HTR-8/SVneo (cell line): ENCODE results near the gene HFM1.
"Not testable (repeated sequence)": the region's sequence is repeated elsewhere in the genome, so short reads cannot be mapped to it uniquely, and the experiment has no call there.

ENCODE experiments used
- DNase-seq: peaks from one replicate; pipeline ENCODE4 v3.0.0; 2011; ENCODE audit warnings: low spot score, mixed read lengths; ENCODE audit not compliant: insufficient read length
- FAIRE-seq: peaks from 2 replicates; lab custom pipeline; 2011; peaks lifted over from hg19 to GRCh38; lab: Jason Lieb, UNC

HFM1 gene, protein sequence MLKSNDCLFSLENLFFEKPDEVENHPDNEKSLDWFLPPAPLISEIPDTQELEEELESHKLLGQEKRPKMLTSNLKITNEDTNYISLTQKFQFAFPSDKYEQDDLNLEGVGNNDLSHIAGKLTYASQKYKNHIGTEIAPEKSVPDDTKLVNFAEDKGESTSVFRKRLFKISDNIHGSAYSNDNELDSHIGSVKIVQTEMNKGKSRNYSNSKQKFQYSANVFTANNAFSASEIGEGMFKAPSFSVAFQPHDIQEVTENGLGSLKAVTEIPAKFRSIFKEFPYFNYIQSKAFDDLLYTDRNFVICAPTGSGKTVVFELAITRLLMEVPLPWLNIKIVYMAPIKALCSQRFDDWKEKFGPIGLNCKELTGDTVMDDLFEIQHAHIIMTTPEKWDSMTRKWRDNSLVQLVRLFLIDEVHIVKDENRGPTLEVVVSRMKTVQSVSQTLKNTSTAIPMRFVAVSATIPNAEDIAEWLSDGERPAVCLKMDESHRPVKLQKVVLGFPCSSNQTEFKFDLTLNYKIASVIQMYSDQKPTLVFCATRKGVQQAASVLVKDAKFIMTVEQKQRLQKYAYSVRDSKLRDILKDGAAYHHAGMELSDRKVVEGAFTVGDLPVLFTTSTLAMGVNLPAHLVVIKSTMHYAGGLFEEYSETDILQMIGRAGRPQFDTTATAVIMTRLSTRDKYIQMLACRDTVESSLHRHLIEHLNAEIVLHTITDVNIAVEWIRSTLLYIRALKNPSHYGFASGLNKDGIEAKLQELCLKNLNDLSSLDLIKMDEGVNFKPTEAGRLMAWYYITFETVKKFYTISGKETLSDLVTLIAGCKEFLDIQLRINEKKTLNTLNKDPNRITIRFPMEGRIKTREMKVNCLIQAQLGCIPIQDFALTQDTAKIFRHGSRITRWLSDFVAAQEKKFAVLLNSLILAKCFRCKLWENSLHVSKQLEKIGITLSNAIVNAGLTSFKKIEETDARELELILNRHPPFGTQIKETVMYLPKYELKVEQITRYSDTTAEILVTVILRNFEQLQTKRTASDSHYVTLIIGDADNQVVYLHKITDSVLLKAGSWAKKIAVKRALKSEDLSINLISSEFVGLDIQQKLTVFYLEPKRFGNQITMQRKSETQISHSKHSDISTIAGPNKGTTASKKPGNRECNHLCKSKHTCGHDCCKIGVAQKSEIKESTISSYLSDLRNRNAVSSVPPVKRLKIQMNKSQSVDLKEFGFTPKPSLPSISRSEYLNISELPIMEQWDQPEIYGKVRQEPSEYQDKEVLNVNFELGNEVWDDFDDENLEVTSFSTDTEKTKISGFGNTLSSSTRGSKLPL (N-terminal part only)

DNA sequence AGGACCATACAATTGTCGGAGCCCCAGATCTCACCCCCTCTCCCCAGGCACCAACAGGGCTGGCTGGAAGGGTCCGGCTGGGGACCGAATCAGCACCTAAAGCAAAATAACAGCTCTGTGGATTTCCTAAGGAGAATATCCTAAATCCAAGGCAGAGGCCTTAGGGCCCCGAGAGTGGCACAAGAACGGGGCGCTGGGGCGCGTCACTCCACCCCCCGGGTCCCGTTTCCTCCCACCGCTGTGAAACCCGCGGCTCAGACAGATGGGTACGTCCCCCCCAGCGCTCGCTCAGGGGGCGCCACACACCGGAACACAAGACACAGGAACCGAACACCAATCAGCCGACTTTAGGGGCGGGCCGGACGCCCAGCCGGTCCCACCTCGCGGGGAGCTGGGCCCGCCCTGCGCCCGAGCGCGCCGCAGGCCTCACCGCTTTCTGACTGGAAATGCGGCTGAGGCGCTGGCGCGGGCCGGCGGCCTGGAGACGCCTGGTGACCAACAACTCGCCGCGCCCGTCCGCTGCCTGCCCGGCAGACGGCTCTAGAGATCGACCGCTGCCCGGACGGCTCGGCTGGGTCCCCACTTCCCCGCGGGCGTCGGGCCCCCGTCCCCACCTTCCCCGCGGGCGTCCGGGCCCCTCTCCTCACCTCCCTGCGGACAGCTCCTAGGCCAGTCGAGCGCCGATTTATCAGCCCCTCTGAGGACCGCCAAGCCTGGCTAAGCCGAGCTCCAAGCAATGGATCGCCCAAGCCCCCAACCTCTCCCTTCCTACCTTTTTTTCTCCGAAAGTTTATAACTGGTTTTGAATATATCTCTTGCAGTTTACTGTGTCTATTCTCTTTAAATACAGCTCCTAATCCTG lies at the start of gene HFM1:
Gene HFM1 (minus strand): TSS at position 687 of the 862 bp plus-strand sequence. CDS start 3,755 bp downstream, outside the sequence.
- DNase-seq (peak; percentile 67), FAIRE-seq (peak; percentile 81)

DNA sequence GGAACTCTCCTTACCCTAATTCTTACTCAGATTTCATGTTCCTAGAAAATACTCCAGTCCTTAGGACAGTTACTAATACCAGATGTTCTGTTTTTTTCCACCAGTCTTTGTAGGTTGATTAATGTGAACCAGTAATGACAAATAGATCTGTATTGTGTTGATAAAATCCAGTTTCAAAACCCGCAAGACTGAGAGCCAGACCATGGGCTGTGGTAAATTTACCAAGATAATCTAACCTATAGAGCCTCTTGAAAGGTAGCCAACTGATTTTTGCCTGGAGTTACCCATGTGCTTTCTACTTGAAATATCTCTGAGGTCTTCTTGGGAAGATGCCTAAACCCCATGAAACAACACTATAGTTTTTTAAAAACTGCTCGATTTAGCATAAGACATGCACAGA lies 49.5 kb upstream of the HFM1 start:
- DNase-seq: no peak
- no peak for FAIRE-seq

DNA sequence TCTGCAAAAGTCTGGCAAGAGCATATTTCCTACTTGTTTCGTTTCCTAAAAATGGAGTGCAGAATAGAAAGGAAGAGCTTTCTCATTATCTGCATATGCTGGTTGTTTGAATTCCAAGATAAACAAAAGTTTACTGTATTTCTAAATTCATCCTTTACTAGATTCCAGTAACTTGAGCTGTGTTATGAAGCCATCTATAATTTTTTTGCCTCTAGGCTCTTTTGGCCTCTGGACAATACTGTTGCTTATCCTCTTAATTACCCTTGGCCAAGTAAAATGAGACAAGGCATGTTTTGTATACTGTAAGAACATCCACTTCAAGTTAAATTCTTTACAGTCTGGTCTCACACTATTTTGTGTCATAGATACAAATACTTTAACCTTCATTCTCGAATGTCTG lies 45.6 kb upstream of the HFM1 start:
- DNase-seq: no peak
- no peak for FAIRE-seq

DNA sequence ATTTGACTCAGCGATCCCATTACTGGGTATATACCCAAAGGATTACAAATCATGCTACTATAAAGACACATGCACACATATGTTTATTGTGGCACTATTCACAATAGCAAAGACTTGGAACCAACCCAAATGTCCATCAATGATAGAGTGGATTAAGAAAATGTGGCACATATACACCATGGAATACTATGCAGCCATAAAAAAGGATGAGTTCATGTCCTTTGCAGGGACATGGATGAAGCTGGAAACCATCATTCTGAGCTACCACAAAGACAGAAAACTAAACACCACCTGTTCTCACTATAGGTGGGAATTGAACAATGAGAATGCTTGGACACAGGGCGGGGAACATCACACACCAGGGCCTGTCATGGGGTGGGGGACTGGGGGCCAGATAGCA lies 43.1 kb upstream of the HFM1 start:
- not testable (repeated sequence) for FAIRE-seq, DNase-seq

DNA sequence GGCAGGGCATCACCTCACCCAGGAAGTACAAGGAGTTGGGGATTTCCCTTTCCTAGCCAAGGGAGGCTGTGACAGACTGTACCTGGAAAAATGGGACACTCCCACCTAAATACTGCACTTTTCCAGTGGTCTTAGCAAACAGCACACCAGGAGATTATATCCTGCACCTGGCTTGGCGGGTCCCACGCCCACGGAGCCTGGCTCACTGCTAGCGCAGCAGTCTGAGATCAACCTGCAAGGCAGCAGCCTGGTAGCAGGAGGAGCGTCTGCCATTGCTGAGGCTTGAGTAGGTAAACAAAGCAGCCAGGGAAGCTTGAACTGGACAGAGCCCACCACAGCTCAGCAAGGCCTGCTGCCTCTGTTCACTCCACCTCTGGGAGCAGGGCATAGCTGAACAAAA lies 37.3 kb upstream of the HFM1 start:
- FAIRE-seq, DNase-seq: not testable (repeated sequence)

DNA sequence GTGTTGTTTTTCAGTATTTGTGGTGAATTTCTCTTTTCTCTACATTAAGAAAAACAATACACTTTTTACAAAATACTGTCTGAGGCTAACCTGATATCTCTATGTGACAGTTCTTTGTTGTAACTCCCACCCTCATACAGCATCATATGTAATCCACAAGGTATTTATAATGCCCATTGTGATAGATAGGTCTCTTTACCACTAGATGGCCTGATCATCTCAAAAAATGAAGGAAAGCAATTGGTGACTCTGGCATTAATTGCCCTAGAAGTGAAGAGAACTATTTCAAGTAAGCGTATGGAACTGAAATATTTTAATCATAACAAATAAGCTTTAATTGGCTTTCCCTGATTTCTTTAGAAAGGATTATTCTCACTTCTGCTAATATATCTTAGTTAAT lies 36.2 kb upstream of the HFM1 start:
- FAIRE-seq: no peak
- DNase-seq: no peak

DNA sequence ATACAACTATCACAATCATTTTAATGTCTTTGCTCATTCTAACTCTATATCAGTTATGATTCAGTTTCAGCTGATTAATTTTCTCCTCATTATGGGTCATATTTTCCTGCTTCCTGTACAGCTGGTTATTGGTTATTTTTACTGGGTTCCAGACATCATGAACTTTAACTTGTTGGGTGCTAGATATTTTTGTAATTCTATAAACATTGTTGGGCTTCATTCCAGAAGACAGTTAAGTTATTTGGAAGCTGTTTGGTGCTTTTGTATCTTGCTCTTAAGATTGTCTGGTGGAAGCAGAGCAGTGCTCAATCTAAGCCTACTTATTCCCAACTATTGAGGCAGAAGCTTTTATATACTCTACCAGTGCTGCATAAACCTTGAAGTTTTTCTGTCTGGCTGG lies 34.4 kb upstream of the HFM1 start:
- FAIRE-seq: no peak
- DNase-seq: no peak

DNA sequence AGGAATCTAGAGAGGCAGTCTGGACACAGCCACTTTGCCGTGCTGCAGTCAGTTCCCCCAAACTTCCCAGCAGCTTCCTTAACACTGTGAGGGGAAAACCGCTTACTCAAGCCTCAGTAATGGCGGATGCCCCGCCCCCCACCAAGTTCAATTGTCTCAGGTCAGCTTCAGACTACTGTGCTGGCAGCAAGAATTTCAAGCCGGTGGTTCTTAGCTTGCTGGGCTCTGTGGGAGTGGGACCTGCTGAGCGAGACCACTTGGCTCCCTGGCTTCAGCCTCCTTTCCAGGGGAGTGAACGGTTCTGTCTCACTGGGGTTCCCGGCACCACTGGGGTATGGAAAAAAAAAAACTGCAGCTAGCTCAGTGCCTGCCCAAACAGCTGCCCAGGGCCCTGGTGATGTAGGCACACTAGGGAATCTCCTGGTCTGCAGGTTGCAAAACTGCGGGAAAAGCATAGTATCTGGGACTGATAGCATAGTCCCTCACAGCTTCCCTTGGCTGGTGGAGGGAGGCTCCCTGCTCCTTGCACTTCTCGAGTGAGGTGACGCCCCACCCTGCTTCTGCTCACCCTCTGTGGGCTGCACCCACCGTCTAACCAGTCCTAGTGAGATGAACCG lies 23.7 kb upstream of the HFM1 start:
- FAIRE-seq: no peak
- DNase-seq: no peak

DNA sequence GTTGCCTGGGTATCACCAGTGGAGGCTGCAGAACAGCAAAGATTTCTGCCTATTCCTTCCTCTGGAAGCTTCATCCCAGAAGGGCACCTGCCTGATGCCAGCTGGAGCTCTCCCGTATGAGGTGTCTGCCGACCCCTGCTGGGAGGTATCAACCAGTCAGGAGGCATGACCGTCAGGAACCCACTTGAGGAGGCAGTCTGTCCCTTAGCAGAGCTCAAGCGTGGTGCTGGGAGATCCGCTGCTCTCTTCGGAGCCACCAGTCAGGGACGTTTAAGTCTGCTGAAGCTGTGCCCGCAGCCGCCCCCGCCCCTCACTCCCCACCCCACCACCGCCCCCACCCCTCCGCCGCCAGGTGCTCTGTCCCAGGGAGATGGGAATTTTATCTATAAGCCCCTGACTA lies 23.1 kb upstream of the HFM1 start:
- FAIRE-seq (no peak), DNase-seq (no peak)

DNA sequence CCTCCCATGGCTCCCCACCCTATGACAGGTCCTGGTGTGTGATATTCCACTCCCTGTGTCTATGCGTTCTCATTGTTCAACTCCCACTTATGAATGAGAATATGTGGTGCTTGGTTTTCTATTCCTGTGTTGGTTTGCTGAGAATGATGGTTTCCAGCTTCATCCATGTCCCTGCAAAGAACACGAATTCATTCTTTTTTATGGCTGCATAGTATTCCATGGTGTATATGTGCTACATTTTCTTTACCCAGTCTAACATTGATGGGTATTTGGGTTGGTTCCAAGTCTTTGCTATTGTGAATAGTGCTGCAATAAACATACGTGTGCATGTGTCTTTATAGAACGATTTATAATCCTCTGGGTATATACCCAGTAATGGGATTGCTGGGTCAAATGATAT lies 17.9 kb upstream of the HFM1 start:
- FAIRE-seq, DNase-seq: not testable (repeated sequence)

DNA sequence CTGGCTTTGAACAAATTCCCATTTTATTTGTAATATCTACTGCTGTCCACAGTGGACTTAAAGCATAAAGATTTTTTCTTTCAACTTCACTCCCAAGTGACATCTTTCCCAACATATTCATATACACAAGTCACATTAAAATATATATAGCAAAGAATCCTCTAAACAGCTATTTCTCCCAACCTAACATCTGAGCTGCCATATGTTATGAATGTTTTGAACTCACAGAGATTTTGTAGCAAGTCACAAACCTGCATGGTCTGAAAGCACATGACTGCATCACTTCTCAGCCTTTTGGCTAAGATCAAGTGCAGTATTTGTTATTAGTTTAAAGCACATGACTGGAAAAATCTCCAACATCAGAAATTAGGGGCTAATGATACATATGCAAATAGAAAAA lies 7.7 kb upstream of the HFM1 start:
- no peak for DNase-seq
- no peak for FAIRE-seq

DNA sequence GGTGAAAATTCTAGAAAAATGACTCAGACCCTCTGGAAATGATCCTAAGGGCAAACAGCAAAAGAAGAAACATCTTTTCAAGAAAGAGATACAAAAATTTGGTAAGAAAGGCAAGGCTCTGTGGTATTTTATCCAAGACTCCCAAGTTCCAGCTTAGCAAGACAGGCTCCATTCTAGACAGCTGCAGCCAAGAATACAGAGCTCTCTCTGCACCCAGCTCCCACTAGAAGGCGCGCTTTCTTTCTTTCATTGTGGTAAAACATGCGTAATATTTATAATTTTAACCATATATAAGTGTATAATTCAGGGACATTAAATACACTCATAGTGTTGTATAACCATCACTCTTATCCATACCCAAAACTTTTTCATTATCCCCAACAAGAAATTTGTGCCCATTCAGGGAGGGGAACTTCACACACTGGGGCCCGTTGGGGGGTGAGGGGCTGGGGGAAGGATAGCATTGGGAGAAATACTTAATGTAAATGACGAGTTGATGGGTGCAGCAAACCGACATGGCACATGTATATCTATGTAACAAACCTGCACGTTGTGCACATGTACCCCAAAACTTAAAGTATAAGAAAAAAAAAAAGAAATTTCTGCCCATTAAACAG lies 2.2 kb upstream of the HFM1 start:
- no peak for FAIRE-seq

DNA sequence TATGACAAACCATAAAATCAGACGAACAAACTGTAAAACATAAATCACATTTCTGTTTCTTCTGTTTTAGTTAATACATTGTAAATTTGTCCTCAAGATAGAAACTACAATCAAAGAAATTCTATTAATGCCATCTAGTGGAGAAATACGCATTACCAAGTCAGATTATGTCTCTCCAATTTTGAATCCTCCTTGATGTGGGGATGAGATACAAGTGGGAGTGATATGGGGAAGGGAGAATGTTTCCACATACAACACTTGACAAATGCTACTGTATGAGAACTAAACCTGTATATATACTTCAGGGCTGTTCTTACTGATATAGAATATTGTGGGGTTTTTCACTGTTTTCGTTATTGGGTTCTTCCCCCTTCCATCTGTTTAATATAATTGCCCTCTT lies 2.6 kb downstream of the HFM1 start:
- DNase-seq (peak; percentile 12), FAIRE-seq (no peak)

More for the DNA sequence above, 2.2 kb upstream of the HFM1 start:
- DNase-seq: no peak

DNA sequence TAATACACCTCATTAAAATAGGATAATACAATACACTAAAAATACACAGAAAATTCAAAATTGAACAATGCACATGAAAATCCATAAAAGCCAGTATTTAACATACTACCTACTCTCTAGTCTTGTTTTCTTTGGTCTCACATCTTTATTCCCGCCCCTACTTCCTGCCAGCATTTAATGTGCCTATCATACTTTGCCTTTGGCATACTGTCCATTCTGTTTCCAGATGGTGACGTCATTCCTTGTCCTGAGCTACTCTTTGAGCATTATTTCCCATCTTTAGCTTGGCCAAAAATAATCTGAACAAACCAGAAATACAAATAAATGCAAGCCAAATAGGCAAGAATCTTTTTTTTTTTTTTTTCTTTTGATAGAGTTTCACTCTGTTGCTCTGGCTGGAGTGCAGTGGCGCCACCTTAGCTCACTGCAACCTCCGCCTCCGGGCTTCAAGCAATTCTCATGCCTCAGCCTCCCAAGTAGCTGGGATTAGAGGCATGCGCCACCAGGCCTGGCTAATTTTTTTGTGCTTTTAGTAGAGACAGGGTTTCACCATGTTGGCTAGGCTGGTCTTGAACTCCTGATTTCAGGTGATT lies 4.4 kb downstream of the HFM1 start:
- FAIRE-seq (no peak), DNase-seq (no peak)

DNA sequence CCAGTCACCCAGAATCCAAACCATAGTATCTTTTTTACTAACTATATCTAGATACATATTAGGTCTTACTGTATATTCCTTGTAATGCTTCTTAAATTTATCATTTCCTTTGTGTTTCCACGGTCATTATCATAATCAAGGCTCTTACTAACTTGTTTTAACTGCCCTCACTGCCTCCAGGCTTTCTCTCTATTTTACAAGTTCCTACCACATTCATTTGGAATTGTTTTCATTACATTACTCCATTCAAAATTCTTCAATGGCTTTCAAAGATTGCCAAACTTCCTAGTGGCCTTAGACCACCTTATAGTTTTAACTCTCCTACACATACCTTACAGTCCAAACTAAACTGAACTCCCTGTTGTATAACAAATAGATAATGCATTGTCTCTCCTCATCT lies 6.3 kb downstream of the HFM1 start:
- DNase-seq (no peak), FAIRE-seq (no peak)

DNA sequence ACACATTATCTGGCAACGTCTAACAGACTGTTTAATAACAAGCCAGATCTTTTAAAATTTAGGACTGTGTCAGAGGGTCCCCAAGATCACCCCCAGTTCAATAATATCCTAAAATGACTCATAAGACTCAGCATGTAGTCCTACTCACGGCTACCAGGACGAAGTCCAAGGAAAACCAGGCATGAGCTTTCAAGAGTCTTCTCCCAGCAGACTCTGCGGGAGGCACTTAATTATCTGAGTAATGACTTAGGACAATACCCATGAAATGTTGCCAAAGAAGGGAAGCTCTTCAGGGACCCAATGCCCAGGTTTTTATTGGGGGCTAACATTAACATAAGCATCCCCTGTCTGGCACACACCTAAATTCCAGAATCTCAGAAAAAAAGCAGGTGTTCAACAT lies 7.0 kb downstream of the HFM1 start:
- DNase-seq (no peak), FAIRE-seq (no peak)

DNA sequence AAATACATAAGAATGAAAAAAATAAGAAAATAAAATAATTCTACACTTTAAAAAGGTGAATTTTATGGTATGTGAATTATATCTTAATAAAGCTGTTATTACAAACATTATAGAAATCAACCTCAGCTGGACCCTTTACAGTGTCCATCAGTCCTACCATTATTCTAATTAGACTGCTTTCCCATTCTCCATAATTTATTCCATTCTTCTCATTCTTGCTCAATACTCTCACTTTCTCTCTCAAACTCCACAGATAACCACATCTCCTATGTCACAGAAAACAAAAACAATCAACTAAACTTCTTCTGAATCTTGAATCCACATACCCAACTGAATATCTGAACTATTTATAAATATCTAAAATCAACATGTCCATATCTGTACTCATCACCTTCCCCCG lies 11.6 kb downstream of the HFM1 start:
- FAIRE-seq (no peak), DNase-seq (no peak)

DNA sequence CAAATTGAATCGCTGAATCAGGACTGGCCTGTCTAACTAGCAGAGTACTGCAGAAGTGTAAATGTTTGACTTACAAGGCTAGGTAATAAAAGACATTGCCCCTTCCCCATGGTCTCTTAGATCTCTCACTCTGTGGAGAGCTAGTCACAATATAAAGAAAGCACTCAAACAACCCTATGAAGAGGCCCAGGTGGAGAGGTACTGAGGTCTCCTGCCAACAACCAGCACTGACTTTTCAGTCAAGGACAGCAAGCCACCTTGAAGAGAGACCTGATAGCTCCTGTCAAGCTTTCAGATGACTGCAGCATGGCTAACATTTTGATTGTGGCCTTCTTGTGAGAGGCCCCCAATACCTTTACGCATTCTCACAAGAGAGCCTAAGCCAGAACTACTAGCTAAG lies 18.5 kb downstream of the HFM1 start:
- FAIRE-seq (no peak), DNase-seq (no peak)
